Measurements from ENCODE around the gene CD209. TPM values are rescaled to one million over a fixed set of nuclear protein-coding genes. Genes with fewer than 3 reads are reported as not detected.

CD209 gene
- total and polyA plus RNA-seq, 2 of the 8 experiments (the other 6 are each of a cell fraction or from before 2014, with no cell fraction given), result 0.05 to 0.22 TPM

DNA sequence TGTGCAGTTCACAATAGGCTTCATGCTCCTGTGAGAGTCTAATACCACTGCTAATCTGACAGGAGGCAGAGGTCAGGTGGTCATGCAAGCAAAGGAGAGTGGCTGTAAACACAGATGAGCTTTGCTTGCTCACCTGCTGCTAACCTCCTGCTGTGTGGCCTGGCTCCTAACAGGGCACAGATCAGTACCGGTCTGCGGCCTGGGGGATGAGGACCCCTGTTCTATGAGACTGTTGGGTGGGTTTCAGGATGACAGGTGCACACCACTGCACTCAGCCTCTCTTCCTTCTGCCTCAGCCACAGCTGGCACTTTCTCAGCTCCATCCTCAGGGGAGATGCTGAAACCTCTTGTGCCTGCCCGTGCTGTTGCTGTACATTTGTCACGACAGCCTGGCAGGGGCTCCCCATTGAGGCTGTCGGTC, 25.1 kb downstream of the CD209 start:
- Histone ChIP-seq H3K9ac (replicated peaks in 1 of 4; ENCODE audit: extremely low read depth in 1 of 4, low read depth in 3 of 4, low read length in 3 of 4) (no peak overlapping the region), H2BK12ac (ENCODE audit: low read depth, low read length) (no peak overlapping the region), H2AK5ac (ENCODE audit: low read depth, low read length) (no peak overlapping the region), H4K8ac (ENCODE audit: extremely low read depth, insufficient read depth, low read length) (no peak overlapping the region), H3K4me1 (replicated peaks in 1 of 4; ENCODE audit: control insufficient read depth in 3 of 4, insufficient read depth in 4 of 4, low read length in 3 of 4) (no peaks in the 10 kb centered on the region), H3K23ac (ENCODE audit: insufficient read length) (no peak overlapping the region), H2AFZ (ENCODE audit: low read length) (no peak overlapping the region), H3K14ac (ENCODE audit: insufficient read length) (no peak overlapping the region), H3K4me3 (ENCODE audit: extremely low read depth in 1 of 4, insufficient read depth in 2 of 4, low read depth in 3 of 4, low read length in 4 of 4) (no peak overlapping the region), H3K36me3 (ENCODE audit: control insufficient read depth in 2 of 4, insufficient read depth in 4 of 4, low read length in 3 of 4) (no peaks in the 10 kb centered on the region), H3K23me2 (ENCODE audit: low read depth, low read length) (0 out of 2 replicates have a peak, but pooled peaks cover 2% of the 10 kb centered on the region), H3K79me2 (ENCODE audit: control insufficient read depth in 1 of 2, insufficient read depth in 2 of 2, low read length in 2 of 2) (no peaks in the 10 kb centered on the region), H4K91ac (replicated peaks; ENCODE audit: insufficient read length, low read length) (no peak overlapping the region), H3K27me3 (replicated peaks in 1 of 4; ENCODE audit: control insufficient read depth in 3 of 4, extremely low read depth in 1 of 4, insufficient read depth in 3 of 4, low read length in 3 of 4) (0 out of 7 replicates have a peak, but pooled peaks cover 0 to under 1% (median 0%) of the 10 kb centered on the region in 4 experiments), H3K4ac (replicated peaks; ENCODE audit: insufficient read length, low read depth, low read length) (no peak overlapping the region), H4K20me1 (replicated peaks in 1 of 2; ENCODE audit: control insufficient read depth in 1 of 2, insufficient read depth in 2 of 2, low read length in 2 of 2) (no peaks in the 10 kb centered on the region), H2BK20ac (ENCODE audit: low read length) (no peak overlapping the region; the same call in 1 of the 2 replicates), H2BK15ac (ENCODE audit: low read length) (no peak overlapping the region), H3K4me2 (ENCODE audit: insufficient read depth in 1 of 2, low read depth in 2 of 2, low read length in 2 of 2) (no peak overlapping the region), H3K79me1 (ENCODE audit: low read depth, low read length) (no peaks in the 10 kb centered on the region), H4K5ac (ENCODE audit: insufficient read length, low read depth, low read length) (no peak overlapping the region), H3K9me3 (ENCODE audit: insufficient read depth in 2 of 2, low read depth in 1 of 2, low read length in 1 of 2) (no peaks in the 10 kb centered on the region), H2BK5ac (ENCODE audit: low read depth, low read length) (no peak overlapping the region), H3K27ac (ENCODE audit: low read depth, low read length) (no peak overlapping the region), H3K18ac (ENCODE audit: extremely low read depth, low read length) (no peak overlapping the region), H2BK120ac (replicated peaks; ENCODE audit: low read depth, low read length) (no peak overlapping the region), H3K56ac (replicated peaks; ENCODE audit: insufficient read length, low read depth, low read length) (no peak overlapping the region)
- WGBS, 2 experiments (ENCODE audit: extremely low coverage in 1 of 2, insufficient coverage in 1 of 2, insufficient read length in 1 of 2, insufficient replicate concordance in 2 of 2, low coverage in 1 of 2, low lambda C conversion rate in 2 of 2, missing lambda C conversion rate in 1 of 2), result 85% methylated on average over 5 of the region's 5 CpGs; no CpG with 5 or more reads in 1 of the 2 experiments
- CTCF ChIA-PET (ENCODE audit: partially characterized antibody), result interaction anchor here (0.7 to 3.4 kb wide), 4 partner anchors 21 to 222 kb away, joined by 3 to 9 read pairs (median 4); partner anchors contain the start of gene TRAPPC5
- DNase-seq (ENCODE audit: low read depth in 1 of 2, low spot score in 2 of 2) (no peak), FAIRE-seq (no peak)
- POLR2A ChIA-PET (ENCODE audit: partially characterized antibody), result interaction anchor here (0.6 to 1.0 kb wide), 2 partner anchors 59 to 297 kb away, joined by 3 read pairs; no protein-coding TSS in a partner anchor
- TF ChIP-seq POLR2A (IDR thresholded peaks at IDR 0.05; ENCODE audit: control extremely low read depth in 1 of 2, low read depth in 2 of 2, low read length in 2 of 2) (no peak), CEBPB (IDR thresholded peaks at IDR 0.05; ENCODE audit: low read depth, low read length) (no peak), SIRT6 (IDR thresholded peaks at IDR 0.05; ENCODE audit: low read length) (no peak), CHD2 (IDR thresholded peaks at IDR 0.05; ENCODE audit: low read length) (no peak), BACH1 (IDR thresholded peaks at IDR 0.05; ENCODE audit: low read length) (no peak), JUND (IDR thresholded peaks at IDR 0.05; ENCODE audit: low read length) (no peak), BRCA1 (IDR thresholded peaks at IDR 0.05; ENCODE audit: low read depth, low read length) (no peak), POU5F1 (IDR thresholded peaks at IDR 0.05; ENCODE audit: low read depth, low read length) (no peak), RFX5 (IDR thresholded peaks at IDR 0.05; ENCODE audit: borderline replicate concordance, low read depth, low read length) (no peak), SUZ12 (IDR thresholded peaks at IDR 0.05; ENCODE audit: low read length) (no peak)

All from H1 (cell line).